HG03521 (cell line): ENCODE measurements around the gene POLG.
A peak's percentile ranks its signal among the peaks of the same experiment; 100 is the strongest.

Source experiments
- ATAC-seq: cut with Tn5 transposase; IDR thresholded peaks from one replicate; pipeline ENCODE4 v1.9.1; 2021; ENCODE audit warnings: mild to moderate bottlenecking, moderate library complexity; ENCODE audit not compliant: unreplicated experiment

The POLG gene

DNA sequence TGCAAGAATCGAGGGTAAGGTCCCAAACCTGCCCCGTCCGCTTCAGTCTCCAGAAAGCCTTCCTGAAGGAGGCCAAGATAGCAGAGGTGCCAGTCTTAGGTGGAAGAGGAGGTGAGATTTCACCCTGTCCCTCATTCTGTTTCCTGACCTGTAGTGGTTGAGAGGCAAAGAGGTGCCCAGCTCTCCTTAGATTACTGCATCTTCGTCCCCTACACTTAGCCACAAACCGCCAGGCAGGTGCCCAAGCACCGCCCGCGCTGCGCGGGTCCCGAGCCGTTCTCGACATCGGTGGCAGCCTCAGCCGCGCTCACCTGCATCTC, 23.8 kb upstream of the POLG start:
- ATAC-seq, result no peak

DNA sequence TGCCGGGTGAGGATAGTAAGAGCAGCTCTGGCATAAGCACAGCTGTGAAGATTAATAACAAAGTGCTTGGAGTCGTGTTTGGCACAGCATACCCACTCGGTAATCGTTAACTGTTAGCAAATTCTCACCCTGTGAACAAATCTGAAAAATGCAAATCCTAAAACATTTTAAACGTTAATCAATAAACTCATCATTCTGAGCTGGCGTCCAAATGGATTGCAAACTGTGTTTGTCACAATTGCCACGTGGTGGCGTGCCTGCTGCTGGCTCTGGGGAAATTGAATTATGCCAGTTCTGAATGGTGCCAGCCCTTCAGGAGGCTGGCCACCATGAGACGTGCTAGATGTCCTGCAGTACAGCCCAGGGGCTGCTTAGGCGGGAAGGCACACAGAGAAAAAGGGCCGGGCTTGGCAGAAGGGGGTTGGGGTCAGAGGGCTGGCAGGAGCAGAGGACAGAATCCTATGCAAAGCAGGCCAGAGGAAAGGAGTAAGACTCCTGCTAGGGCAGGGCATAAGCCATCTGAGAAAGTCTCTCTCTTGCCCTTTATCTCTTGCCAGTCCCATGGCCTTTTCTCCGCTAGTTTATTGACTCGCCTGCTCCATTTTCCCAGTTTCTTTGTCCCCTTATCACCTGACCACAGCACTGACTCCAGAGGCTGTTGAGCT, 22.1 kb upstream of the POLG start:
- ATAC-seq, result no peak

DNA sequence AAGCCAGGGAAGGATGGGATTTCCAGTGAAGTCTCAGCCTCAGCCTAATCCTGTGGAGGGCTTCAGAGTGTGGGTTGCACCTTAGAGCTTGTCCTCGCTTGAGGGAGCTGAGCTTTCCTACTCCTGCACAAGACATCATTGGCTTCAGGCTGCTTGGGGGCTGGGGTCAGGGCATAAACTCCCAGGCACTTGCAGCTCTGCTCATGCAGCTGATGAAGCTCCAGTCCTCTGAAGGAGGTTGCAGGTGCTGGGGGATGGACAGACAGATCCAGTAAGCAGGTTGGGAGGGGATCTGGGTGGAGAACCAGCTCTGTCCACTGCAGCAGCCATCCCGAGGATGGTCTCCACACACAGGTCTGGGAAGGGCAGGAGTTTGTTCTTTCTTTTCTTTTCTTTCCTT, 19.4 kb upstream of the POLG start:
- no peak for ATAC-seq

DNA sequence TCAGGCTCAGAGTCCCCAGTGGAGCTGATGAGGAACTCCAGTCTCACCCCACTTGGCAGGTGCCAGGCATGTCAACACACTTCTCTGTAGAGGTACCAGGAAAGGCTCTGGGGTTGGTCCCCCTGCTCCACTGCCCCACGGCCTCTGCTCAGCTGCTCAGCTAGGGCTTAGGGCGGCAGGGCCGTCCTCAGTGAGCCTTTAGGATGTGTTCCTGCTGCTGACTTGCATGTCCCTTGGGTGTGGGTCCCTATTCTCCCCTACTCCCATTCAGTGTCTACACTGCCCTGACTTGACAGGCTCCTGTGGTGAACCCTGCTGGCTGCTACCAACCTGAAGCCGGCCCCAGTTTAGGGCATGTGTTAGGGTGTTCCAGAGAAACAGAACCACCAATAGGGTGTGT, 17.9 kb upstream of the POLG start:
- ATAC-seq, result no peak

DNA sequence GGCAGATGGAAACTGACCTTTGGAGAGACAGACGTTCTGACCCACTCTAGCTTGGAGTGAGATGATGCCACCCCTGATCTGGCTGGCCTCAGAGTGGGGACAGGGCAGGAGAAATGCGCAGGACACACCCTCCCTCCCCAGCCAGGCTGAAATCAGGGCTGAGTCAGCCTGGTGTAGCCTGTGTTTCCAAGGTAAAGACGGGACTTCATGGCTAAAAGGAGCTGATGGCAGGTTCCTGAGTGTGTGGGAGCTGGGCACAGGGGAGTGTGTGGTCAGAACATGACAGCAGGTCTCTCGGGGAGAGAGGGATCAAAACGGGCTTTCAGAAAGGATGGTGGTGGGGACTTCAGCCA, 14.6 kb upstream of the POLG start:
- no peak for ATAC-seq

DNA sequence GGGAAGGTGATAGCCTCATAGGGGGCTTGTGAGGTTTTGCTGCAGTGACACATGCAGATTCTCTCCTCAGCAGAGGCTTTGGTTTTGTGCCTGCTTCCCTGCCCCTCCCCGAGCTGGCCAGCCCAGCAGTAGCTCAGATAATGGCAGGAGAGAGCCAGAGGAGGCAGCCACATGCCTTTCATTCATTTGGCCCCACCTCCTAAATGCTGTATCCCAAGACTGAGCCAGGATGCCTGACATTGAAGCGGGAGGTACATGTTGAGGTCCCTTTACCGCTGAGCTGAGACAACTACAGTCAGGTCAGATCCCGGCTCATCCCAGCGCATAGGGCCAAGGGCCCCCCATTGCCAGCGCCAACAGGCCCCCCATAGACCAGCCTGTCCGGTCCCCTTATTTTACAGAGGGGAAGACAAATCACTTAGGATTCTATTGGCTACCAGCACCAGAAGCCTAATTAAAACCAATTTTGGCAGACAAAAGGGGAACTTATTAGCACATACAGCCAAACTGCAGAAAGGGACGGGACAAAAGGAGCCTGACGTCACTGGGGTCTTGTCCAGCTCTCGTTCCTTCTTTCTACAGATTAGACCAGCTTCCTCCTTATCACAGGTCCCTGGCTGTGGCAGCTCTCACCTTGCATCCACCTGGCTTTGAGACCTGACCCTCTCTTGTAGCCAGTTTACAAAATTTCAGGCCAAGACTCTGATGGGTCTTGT, 12.1 kb upstream of the POLG start:
- no peak for ATAC-seq

DNA sequence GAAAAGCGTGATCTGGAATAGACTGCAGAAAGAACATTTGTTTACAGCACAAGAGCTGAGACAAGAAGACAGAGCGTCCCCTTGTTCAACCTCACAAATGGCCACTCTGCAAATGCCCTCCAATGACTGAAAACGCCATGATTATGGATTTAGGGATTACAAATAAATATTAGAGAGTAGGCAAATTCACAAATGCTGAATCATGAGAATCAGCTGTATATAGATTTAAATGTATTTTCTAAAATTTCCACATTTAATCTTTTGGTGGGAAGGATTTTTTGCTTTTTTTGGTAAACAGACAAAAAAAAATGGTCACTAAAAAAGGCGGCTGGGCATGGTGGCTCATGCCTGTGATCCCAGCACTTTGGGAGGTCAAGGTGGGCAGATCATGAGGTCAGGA, 10.6 kb upstream of the POLG start:
- no peak for ATAC-seq

DNA sequence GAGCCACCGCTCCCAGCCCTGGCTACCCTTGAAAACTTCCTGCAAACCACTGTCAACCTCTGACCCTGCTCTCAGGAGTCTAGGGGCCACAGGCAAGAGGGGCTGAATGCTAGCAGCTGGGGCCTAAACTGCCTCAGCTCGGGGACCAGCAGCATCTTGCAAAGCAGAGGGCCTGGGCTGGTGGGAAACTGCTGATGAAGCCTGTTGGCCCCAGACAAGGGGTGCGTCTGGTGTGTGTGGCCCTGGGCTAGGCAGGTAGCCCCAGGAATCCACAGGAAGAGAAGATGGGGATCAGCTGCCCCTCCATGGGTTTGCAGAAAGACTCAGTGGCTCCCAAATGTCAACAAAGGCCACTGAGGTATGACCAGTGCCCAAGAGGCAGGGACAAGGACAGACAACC, 8.2 kb upstream of the POLG start:
- ATAC-seq, result no peak

DNA sequence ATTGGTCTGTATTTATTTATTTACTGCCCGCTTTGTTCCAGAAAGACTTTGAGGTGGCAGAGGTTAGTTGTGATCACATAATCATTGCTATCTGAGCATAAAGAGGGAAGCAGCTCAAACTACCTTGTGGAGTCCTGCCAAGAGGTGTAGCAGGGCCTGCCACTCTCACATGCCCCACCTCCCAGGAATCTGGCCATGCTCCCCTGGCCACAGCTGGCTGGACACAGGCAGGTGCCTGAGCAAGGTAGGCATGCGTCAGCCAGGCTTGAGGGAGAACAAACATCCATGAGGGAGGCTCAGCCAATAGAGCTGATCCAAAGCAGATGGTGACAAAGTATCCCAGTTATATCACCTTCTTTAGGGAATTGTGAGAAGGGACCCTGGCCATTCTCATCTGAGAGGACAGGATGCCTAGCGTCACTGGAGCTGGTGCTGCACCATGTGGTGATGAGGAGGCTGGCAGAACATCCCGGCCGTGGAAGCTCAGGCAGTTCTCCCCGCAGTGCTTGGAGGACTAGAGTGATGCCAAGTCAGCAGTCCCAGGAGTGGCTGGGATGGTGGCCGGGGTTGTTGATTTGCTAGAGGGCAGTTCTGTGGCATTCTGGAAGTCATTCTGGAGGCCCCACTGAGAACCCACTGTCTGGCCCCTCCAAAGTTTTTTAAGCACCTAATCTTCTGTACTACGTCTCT, 6.8 kb upstream of the POLG start:
- no peak for ATAC-seq

DNA sequence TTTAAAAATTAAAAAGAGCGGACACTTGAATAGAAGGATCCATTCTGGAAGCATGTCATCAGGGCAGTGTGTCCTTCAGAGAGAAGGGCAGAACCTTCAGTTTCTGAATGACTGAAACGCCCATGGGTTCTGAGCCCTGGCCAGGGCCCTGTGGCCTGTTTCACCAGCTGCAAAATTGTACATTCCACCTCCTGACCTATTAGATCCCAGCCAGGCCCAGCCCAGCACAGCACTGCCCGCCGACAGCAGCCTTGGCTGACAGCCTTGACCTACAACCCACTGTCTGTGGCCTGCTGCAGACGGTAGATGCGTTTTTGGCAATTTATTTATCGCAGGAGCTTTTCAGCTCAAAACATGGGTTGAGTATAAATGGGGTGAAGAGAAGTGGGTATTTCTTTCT, 5.9 kb upstream of the POLG start:
- ATAC-seq, result no peak

DNA sequence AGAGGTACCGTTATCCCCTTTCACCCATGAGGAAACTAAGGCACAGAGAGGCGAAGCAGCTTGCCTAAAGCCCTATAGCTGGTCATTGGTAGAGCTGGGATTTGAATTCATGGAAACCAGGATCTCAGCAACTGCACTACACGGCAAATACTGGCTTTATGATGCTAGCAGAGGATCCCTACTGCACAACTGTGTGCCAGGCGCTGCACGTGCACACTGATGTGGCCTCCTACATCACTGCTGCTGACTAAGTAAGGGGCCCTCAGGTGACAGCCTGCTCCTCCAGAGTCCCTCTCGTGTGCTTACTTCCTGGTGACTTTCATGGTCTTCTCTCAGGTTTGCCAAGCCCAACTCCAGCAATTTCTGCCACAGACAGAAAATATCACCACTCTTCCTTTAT, 3.4 kb upstream of the POLG start:
- ATAC-seq, result no peak

DNA sequence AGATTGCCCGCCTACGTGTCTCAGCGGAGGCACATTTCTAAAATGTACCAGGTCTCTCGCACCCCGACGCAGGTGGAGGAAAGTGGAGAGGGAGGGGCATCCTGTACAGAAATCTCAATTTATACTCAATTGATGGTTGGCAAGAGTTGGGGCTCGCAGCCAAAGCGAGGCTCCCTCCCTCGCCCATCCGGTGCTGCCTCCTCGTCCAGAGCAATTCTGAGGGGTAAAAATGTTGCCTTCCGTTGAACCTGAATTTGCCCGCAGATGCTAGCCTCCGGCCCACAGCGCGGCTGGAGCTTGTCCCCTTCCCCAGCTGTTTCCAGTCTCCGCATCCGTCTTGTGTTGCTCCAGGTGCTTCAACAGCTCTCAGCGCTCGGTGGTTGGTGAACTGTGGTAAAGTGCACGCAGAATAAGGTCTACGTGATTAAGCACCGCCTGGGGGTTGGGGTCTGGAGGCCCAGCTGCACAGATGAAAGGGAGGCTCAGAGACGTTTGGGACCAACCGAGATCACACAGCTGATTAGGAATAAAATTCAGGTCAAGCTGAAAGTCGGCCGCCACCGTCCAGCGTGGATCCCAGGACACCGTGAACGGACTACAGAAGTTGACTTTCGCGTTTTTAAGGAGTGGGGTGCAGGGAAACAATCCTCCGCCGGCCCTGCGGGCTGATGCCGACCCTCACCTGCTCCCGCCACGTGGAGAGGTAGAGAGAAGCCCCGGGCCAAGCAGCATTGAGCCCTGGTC, 846 bp upstream of the POLG start:
- ATAC-seq, result peak; percentile 18

DNA sequence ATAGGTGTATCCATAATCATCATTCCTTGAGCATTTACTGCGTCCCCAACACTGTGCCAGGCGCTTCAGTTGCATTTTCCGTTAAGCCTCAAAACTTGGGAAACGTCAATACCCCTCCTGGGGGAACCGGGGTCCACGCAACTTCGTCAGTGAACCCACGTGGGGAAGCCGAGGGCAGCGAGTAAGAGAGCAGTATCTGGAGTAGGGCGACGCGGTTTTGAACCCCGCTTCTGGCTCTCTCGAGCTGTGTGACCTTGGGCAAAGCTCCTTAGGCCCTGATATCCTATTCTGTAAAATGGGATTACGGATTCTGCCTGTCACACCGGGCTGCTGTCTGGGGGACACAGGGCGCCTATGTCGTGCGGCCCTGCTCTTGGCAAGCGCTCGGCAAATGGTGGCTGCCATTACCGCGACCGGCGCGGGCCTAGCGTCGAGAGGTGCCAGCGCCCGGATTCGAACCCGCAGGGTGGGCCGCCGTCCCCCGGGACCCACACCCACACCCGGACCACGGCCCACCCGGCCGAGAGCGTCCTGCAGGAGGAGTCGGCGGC, 590 bp downstream of the POLG start:
- ATAC-seq, result no peak

DNA sequence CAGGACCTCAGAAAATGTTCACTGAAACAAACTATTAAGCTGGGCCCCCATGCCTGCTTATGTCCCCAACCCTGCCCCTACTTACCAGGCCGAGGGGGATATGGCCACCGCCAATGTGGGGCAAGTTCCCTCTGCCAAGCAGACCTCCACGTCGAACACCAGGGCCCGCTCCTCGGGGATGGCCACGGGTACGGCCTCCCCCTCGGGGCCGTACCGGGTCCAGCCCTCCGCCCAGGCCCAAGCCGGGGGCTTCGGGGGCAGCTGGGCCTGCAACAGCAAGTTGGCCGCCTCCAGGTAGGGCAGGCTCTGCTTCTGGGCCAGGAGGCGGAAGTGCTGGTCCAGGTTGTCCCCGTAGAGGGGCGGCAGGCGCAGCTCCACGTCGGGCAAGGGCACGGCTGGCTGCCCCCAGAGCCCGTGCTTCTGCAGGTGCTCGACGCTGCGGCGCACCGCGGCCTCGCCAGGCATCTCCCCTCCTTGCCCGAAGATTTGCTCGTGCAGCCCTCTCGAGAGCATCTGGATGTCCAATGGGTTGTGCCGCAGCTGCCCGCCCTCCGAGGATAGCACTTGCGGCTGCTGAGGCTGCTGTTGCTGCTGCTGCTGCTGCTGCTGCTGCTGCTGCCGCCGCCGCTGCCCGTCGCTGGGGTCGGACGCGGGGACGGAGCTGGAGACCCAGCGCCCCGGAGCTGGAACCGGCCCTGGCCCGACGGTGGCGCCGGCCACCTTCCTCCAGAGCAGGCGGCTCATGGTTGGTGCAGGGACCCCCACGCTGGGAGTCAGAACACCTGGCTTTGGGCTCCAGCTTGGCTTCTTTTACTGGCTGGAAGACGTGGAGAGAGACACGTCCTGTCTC, 1.4 kb downstream of the POLG start:
- no peak for ATAC-seq

DNA sequence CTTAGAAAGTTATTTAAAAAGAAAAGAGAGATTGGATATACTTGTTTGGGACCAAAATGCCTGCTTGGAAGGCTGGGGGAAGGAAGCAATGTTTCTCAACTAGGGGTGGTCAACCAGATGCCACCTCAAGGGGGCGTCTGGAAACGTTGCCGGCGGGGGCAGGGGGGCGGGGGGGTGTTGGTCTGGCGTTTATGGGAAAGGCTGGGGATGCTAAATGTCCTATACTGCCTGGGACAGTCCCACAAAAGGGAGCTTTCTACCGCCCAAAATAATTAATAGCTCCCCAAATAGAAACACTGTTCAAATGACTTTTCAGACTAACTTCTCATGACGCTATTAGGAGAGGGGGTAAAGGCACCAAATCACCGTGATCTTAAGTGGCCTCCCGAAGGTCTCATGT, 2.2 kb downstream of the POLG start:
- ATAC-seq, result no peak

DNA sequence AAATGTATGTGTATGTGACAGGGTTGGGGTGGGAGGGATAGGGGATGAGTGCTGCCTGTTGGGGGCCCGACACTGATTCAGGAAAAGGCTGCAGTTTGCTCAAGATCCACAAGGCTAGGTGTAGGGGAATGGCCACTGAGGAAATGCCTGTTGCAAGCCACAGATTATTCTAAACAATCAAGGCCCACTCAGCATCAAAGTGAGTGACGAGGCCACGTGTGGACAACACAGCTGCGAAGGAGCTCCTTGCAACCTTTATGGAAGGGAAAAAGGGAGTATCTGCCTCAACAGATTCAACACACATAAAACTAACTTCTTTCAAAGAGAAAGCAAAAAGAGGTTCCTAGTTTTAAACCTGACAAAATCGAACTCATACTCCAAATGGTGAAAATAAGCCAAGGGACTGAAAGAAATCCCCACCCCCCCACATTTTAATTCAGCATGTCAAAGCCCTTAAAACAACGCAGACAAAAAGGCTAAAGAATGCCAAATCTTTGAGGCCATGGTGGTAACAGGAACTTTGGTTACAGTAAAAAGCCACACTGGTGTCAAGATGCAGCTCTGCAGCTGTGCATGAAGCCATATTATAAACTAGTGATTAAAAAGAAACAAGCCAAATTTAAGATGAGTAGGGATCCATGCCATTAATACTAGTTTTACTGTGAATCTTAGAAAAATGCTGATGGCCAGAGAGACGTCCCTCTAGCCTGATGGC, 3.6 kb downstream of the POLG start:
- ATAC-seq, result no peak

DNA sequence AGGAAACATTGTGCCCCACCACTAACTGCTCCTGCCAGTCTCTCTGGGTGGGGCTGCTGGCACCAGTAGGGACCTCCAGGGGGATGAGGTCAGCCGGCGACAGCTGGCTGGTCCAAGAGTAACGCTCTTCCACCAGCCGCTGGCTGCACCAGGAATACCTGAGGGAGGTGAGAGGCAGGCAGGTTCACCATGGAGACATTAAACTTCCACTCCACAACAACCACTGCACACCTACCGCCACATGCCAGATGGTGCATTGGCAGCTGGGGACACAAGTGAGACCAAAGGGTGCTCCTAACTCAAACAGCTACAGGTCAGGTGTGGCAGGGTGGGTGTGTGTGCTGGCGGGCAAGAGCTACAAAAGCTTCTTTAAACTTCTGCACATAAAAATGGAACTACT, 4.5 kb downstream of the POLG start:
- no peak for ATAC-seq

DNA sequence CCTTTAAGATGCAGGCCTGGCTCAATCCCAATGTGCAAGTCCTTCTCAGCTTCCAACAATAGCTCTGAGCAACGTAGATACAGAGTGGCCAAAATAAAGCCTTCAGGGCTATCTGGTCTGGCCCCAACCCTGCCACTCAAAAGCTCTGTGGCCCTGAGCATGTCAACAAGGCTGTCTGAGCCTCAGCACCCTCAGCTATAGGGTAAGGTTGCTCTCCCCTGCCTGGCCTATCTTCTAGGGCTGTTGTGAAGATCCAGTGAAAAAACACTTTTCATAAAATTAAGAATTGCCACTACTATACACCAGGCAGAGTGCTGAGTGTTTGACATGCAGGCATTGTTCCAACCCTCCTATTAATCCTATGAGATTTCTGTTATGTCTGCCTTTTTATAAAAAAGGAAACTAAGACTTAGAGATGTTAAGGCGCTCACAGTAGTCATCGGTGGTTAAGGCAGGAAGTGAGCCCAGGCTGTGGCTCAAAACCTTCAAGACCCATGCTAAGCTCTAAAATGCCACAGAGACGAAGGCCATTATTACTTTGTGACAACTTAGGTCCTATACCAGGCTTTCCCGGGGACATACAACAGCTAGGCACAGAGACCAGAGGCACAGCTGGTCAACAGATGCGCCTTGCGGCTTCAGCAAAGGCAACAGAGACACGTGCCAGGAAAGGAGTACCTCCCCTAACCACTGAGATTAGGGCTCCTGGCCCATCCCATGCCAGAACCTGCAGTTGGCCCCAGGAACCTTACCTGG, 5.1 kb downstream of the POLG start:
- no peak for ATAC-seq
